KOPT-K1 (cell line): Measurements from ENCODE around the gene CD6.
A peak's percentile ranks its signal among the peaks of the same experiment; 100 is the strongest.

Source experiments
- H3K27ac ChIP-seq: fragments of 200-600 bp; sonication (generic); 2 replicates; pipeline ENCODE4 v1.5.1; 2016; ENCODE audit warnings: antibody characterized with exemption, mild to moderate bottlenecking, low read depth, low read length; ENCODE audit not compliant: poor library complexity, severe bottlenecking
- H3K36me3 ChIP-seq: fragments of 200-600 bp; sonication (generic); 2 replicates; pipeline ENCODE4 v1.5.1; 2017; ENCODE audit warnings: antibody characterized with exemption, mild to moderate bottlenecking, low read length, moderate library complexity; ENCODE audit not compliant: insufficient read depth
- H3K9me3 ChIP-seq: fragments of 200-600 bp; sonication (generic); 2 replicates; pipeline ENCODE4 v1.5.1; 2017; ENCODE audit warnings: antibody characterized with exemption, low read length, mild to moderate bottlenecking; ENCODE audit not compliant: insufficient read depth, poor library complexity, severe bottlenecking

The CD6 gene

GRCh38 chr11:60996381-60997138 is 25.1 kb downstream of the CD6 start:
- H3K9me3 ChIP-seq, result no peaks in the 10 kb centered on the region
- H3K27ac ChIP-seq, result no peak overlapping the region
- peaks cover 51% of the 10 kb centered on the region for H3K36me3 ChIP-seq

- Histone ChIP-seq H3K9me3 (no peaks in the 10 kb centered on the region), H3K27ac (no peak overlapping the region), H3K36me3 (peaks cover 24% of the 10 kb centered on the region)
These were observed 28.9 kb downstream of the CD6 start for GRCh38 chr11:61000426-61000825.

- H3K27ac ChIP-seq, result no peak overlapping the region
- peaks cover 13% of the 10 kb centered on the region; the same call in 1 of the 2 replicates for H3K36me3 ChIP-seq
- no peaks in the 10 kb centered on the region for H3K9me3 ChIP-seq
These were observed 30.5 kb downstream of the CD6 start for GRCh38 chr11:61001931-61002330.

GRCh38 chr11:61002598-61002997 is 31.1 kb downstream of the CD6 start:
- H3K36me3 ChIP-seq, result peaks cover 13% of the 10 kb centered on the region; the same call in 1 of the 2 replicates
- H3K27ac ChIP-seq, result no peak overlapping the region
- no peaks in the 10 kb centered on the region for H3K9me3 ChIP-seq

GRCh38 chr11:61004180-61004611 is 32.7 kb downstream of the CD6 start:
- Histone ChIP-seq H3K36me3 (peaks cover 23% of the 10 kb centered on the region), H3K9me3 (no peaks in the 10 kb centered on the region), H3K27ac (peak overlapping the region; percentile 89)

- H3K9me3 ChIP-seq, result no peaks in the 10 kb centered on the region
- peaks cover 29% of the 10 kb centered on the region for H3K36me3 ChIP-seq
- peak overlapping the region; percentile 89 for H3K27ac ChIP-seq
These were observed 33.3 kb downstream of the CD6 start for GRCh38 chr11:61004761-61005181.

GRCh38 chr11:61007383-61007955 is 36.0 kb downstream of the CD6 start:
- H3K36me3 ChIP-seq, result peaks cover 39% of the 10 kb centered on the region
- H3K9me3 ChIP-seq, result no peaks in the 10 kb centered on the region
- H3K27ac ChIP-seq, result no peak overlapping the region

- H3K36me3 ChIP-seq, result peaks cover 43% of the 10 kb centered on the region
- no peak overlapping the region for H3K27ac ChIP-seq
- no peaks in the 10 kb centered on the region for H3K9me3 ChIP-seq
These were observed 36.7 kb downstream of the CD6 start for GRCh38 chr11:61007956-61008896.

GRCh38 chr11:61008971-61009370 is 37.5 kb downstream of the CD6 start:
- Histone ChIP-seq H3K36me3 (peaks cover 50% of the 10 kb centered on the region), H3K27ac (no peak overlapping the region), H3K9me3 (no peaks in the 10 kb centered on the region)

- Histone ChIP-seq H3K27ac (no peak overlapping the region), H3K9me3 (no peaks in the 10 kb centered on the region), H3K36me3 (peaks cover 53% of the 10 kb centered on the region)
These were observed 38.2 kb downstream of the CD6 start for GRCh38 chr11:61009392-61010275.

GRCh38 chr11:61010466-61011228 is 39.2 kb downstream of the CD6 start:
- Histone ChIP-seq H3K36me3 (peaks cover 59% of the 10 kb centered on the region), H3K9me3 (no peaks in the 10 kb centered on the region), H3K27ac (no peak overlapping the region)

GRCh38 chr11:61011229-61011870 is 39.9 kb downstream of the CD6 start:
- H3K27ac ChIP-seq, result no peak overlapping the region
- peaks cover 66% of the 10 kb centered on the region for H3K36me3 ChIP-seq
- H3K9me3 ChIP-seq, result no peaks in the 10 kb centered on the region

GRCh38 chr11:61011950-61012736 is 40.7 kb downstream of the CD6 start:
- H3K9me3 ChIP-seq, result no peaks in the 10 kb centered on the region
- H3K36me3 ChIP-seq, result peaks cover 67% of the 10 kb centered on the region
- H3K27ac ChIP-seq, result no peak overlapping the region
